Stimulated activated CD4-positive, alpha-beta T cell treated with anti-CD3 and anti-CD28 coated beads, Interleukin-4, amount 100 ng/mL, for 48 hours (primary cell): Measurements from ENCODE around the gene DMAC2.
"Not testable (repeated sequence)": the region's sequence is repeated elsewhere in the genome, so short reads cannot be mapped to it uniquely, and the experiment has no call there.

ENCODE experiments used
- DNase-seq, 2 donors: peaks; one replicate each; pipeline ENCODE4 v3.0.0-alpha.2; 2020; ENCODE audit warnings: low read depth in 2 of 2

Gene DMAC2

DNA sequence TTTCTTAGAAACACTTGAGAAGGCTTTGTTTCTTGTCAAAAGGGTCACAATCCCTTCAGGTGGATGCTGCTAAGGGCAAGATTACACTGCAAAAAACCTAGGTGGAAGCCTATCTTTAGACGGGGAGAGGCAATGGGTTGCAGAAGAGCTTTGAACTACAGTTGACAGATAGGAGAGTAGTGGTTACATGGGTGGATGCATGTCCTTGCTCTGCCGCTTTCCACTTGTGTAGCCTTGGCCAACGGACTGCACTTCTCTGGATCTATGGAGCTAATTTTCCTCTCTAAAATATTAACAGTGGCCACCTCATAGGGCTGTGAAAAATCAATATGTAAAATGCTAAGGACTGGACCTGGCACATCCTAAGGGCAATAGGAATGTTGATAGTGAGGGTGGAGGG, 41.1 kb downstream of the DMAC2 start:
- no peak for DNase-seq

DNA sequence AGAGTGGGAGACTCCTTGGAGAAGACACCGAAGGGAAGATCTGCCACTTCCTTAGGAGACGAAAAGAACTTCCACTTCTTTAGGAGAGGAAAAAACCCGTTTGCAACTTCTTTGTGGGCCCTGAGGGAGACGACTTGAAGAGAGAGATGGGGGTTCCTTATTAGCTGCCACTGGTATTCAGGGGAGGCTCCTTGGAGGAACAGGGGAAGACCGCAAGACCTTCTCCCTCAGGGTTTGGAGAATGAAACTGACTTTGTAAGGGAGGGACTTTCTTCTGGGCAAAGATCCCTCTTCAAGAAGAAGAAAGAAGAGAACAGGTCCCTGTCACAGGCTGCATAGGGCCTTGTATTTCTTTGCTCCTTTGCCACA, 41.7 kb downstream of the DMAC2 start:
- no peak for DNase-seq

DNA sequence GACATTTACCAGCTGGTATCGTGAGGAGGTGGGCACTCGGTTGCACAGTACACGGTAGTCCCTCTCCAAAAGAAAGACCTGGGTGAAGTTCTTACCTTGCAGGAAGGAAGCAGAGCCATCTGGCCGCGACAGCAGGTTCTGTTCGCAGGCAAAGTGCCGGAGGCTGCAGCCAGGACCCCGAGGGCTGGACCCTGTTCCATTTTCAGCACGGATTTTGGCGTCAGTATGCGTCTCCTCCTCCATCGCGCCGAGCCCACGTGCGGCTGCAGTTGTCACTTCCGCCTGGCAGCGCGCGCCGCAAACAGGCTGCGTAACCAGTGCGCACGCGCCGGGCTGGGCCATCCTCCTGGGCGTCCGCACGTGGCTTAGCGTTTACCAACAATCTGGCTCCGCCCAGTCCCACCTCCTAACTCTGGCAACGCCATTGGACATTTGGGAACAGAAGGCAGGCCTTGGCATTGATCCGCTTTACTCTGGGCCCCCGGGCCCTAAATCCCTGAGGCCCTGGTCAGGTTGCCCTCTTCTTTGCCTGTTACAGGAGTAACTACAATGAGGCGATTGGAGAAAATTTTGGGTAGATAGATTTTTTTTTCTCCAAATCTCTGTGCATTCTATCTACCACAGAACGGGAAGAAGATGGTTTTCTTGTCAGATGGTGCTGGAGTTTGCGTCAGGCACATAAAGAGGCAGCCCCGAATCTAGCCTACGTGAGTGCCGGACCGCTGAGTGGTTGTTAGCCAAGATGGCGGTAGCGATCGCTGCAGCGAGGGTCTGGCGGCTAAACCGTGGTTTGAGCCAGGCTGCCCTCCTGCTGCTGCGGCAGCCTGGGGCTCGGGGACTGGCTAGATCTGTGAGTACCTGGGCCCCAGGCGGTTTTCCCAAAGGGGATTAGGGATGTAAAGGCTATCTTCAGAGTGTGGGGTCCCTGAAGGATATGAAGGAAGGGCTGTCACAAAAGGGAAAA, 42.3 kb downstream of the DMAC2 start, which contains the start of the genes BCKDHA and EXOSC5:
BCKDHA (plus strand) TSS at position 733 of the 964 bp plus-strand sequence; CDS start at position 743, 10 bp downstream.
EXOSC5 (minus strand) TSS at position 274 of the 964 bp plus-strand sequence; CDS start at position 243, 31 bp downstream.
- peak; percentile 95 to 99 for DNase-seq

DNA sequence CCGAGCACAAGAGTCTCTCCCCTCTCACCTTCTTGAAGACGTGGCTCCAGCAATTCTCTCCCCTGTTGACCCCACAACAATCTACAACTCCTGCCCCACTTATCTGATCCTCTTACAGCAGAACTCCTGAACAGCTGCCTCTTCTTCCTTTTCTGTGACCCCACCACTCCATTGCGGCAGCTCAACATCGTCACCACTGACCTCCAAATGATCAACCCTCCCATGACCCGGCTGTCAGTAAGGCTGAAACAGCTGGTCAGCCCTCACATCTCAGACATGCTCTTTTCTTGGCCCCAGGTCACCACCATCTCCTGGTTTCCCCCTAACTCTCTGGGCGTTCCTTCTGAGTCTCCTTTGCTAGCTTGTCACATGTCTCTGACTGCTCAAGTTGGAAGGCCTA, 44.4 kb downstream of the DMAC2 start:
- DNase-seq: no peak

DNA sequence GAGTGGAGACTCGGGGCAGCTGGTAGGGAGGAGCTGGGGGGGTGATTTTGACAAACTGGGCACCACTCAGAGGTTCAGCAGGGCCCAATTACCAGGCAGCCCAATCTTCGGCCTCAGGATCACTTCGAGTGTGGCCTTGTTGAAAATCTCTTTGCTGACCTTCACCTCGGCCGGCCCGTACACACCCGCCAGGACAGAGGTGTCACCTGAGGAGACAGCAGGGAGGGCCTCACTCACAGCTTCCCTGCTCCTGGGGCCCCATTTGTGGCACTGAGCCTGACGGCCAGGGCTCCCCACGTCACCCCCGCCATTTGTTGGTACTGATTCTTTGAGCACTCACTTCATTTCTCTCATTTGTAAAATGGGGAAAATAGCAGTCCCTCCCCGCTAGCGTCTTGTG, 46.9 kb downstream of the DMAC2 start:
- no peak for DNase-seq

DNA sequence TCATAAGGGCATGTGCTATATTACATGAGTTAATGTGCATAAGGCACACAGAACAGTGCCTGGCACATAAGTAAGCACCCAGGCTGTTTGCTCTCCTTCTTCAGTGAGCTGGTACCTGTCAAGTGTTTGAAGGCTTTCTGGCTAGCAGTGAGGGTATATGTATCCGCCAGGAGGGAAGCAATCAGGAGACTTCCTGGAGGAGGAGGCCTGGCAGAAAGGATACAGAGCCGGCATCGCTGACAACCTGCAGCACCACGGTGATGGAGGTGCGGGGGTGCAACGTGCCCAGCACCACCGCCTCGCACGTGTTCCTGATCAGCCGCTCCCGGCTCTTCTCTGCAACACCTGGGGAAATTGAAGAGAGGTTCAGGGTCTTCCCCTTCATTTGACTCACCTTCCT, 48.1 kb downstream of the DMAC2 start:
- DNase-seq: no peak

DNA sequence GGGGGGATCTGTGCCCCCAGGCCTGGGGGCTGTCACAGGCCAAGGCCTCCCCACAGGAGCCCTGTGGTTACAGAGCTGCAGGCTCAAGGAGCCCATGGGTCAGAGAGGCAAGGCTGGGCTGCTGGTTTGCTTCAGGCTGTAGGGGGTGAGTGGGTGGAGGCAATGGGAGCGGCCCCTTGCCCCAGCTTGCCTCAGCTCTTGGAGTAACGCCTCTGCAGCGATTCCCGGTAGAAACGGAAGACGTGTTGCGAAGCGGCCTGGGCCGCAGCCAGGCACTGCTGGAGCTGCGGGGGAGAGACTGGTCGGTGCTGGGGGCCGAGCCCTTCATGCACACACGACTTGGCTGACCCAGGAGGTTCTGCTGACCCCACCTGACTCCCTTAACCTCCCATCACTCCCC, 53.3 kb downstream of the DMAC2 start:
- DNase-seq: no peak

DNA sequence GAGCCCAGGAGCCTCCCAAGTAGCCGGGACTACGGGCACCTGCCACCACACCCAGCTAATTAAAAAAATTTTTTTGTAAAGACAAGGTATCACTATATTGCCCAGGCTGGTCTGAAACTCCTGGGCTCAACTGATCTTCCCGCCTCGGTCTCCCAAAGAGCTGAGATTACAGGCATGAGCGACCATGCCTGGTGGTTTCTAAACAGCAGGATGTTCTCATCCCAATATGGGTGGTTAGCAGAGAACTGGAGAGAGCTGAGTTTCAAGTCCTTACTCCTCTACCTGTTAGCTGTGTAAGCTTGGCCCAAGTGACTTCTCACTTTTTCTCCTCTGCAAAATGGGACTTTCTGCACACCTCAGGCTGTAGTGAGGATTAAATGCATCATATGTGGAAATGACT, 55.4 kb downstream of the DMAC2 start:
- DNase-seq: no peak

DNA sequence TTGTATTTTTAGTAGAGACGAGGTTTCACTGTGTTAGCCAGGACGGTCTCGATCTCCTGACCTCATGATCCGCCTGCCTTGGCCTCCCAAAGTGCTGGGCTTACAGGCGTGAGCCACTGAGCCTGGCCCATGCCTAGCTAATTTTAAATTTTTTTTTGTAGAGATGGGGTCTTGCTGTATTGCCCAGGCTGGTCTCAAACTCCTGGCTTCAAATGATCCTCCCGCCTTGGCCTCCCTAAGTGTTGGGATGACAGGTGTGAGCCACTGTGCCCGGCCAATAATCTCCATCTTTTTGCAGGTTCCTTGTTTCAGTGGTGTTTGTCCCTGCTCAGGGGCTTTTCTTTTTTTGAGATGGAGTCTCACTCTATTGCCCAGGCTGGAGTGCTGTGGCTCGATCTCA, 58.2 kb downstream of the DMAC2 start:
- DNase-seq: not testable (repeated sequence)
